HEK293 (cell line): ENCODE data around the gene NCF2.

Source experiments
- CTCF ChIA-PET: fragments of 350-600 bp; formaldehyde crosslinking; extraction: SDS; loops from one replicate; lab custom pipeline; 2021; ENCODE audit warnings: antibody characterized with exemption; lab: Yijun Ruan, JAX
- POLR2A ChIA-PET: fragments of 300-600 bp; formaldehyde crosslinking; extraction: SDS; loops from one replicate; lab custom pipeline; 2020; ENCODE audit warnings: antibody characterized with exemption, inconsistent platforms; lab: Yijun Ruan, JAX
- H3K27ac ChIP-seq: fragments of 200-500 bp; sonication (Bioruptor generic); 2 replicates; pipeline ENCODE4 v1.5.1; 2014; ENCODE audit warnings: low read depth, low read length, control low read depth, inconsistent platforms; ENCODE audit errors: extremely low read depth
- H3K36me3 ChIP-seq, 2 experiments: fragments of 200-500 bp in 1 of 2; sonication (Bioruptor generic) in 1 of 2; 1 replicate in 1 of 2; 2 replicates in 1 of 2; pipeline ENCODE4 v1.5.1; 2014 to 2017; ENCODE audit warnings: inconsistent platforms in 2 of 2, low read length in 2 of 2; ENCODE audit not compliant: control insufficient read depth in 2 of 2, insufficient read depth in 1 of 2
- H3K4me1 ChIP-seq: fragments of 200-500 bp; sonication (Bioruptor generic); 2 replicates; pipeline ENCODE4 v1.5.1; 2014; ENCODE audit warnings: mild to moderate bottlenecking, low read length, inconsistent platforms; ENCODE audit not compliant: control insufficient read depth, insufficient read depth
- H3K4me3 ChIP-seq: 2 replicates; pipeline ENCODE4 v1.5.1; 2011; ENCODE audit warnings: low read depth, mild to moderate bottlenecking, control low read depth, low read length, moderate library complexity
- H3K9me3 ChIP-seq: fragments of 200-500 bp; sonication (Bioruptor generic); 2 replicates; pipeline ENCODE4 v1.5.1; 2014; ENCODE audit warnings: low read depth, low read length, inconsistent platforms; ENCODE audit not compliant: control insufficient read depth, insufficient read depth
- MEIS1 ChIP-seq: sonication (generic); formaldehyde crosslinking; IDR thresholded peaks from 2 replicates; pipeline ENCODE4 v1.8.1; 2022; ENCODE audit warnings: missing genetic modification reagents, mild to moderate bottlenecking, borderline replicate concordance
- YY1 ChIP-seq: fragments of 450-650 bp; formaldehyde crosslinking; IDR thresholded peaks from 2 replicates; pipeline ENCODE4 v1.5.1; 2018; ENCODE audit warnings: missing biosample characterization, missing genetic modification characterization
- ZBTB6 ChIP-seq: fragments of 450-650 bp; formaldehyde crosslinking; IDR thresholded peaks from 2 replicates; pipeline ENCODE4 v1.5.1; 2017; ENCODE audit warnings: missing biosample characterization, missing genetic modification characterization
- ZFHX2 ChIP-seq: fragments of 450-650 bp; formaldehyde crosslinking; conservative IDR thresholded peaks from 2 replicates; pipeline ENCODE4 v1.5.1; 2016; ENCODE audit warnings: missing biosample characterization, missing genetic modification characterization
- ZNF133 ChIP-seq: fragments of 450-650 bp; formaldehyde crosslinking; IDR thresholded peaks from 2 replicates; pipeline ENCODE4 v1.5.1; 2016; ENCODE audit warnings: missing biosample characterization, missing genetic modification characterization
- ZNF302 ChIP-seq: fragments of 450-650 bp; formaldehyde crosslinking; IDR thresholded peaks from 2 replicates; pipeline ENCODE4 v1.5.1; 2016; ENCODE audit warnings: missing biosample characterization, missing genetic modification characterization, low read depth
- ZNF341 ChIP-seq: fragments of 450-650 bp; formaldehyde crosslinking; IDR thresholded peaks from 2 replicates; pipeline ENCODE4; 2016; ENCODE audit warnings: low read depth, missing biosample characterization, missing genetic modification characterization
- ZNF654 ChIP-seq: fragments of 450-650 bp; formaldehyde crosslinking; IDR thresholded peaks from 2 replicates; pipeline ENCODE4 v1.5.1; 2016; ENCODE audit warnings: low read depth, missing biosample characterization, missing genetic modification characterization
- ZNF776 ChIP-seq: fragments of 450-650 bp; formaldehyde crosslinking; IDR thresholded peaks from 2 replicates; pipeline ENCODE4 v1.5.0; 2017; ENCODE audit warnings: missing biosample characterization, missing genetic modification characterization, borderline replicate concordance
- ZSCAN30 ChIP-seq: fragments of 450-650 bp; IDR thresholded peaks from 2 replicates; pipeline ENCODE4 v1.5.1; 2018; ENCODE audit warnings: missing biosample characterization, mild to moderate bottlenecking, missing genetic modification characterization, moderate library complexity
- TF ChIP-seq, protein P1 (sequence below): fragments of 450-650 bp; formaldehyde crosslinking; IDR thresholded peaks from 2 replicates; pipeline ENCODE4 v1.5.1; 2017; ENCODE audit warnings: missing biosample characterization, missing genetic modification characterization
- TF ChIP-seq, protein P2 (sequence below): fragments of 450-650 bp; formaldehyde crosslinking; optimal IDR thresholded peaks from 2 replicates; pipeline ENCODE3; 2016; ENCODE audit warnings: missing biosample characterization, mild to moderate bottlenecking, missing genetic modification characterization
- TF ChIP-seq, protein P3 (sequence below): fragments of 450-650 bp; formaldehyde crosslinking; IDR thresholded peaks from 2 replicates; pipeline ENCODE4 v1.5.1; 2016; ENCODE audit warnings: missing biosample characterization, missing genetic modification characterization, low read depth
- TF ChIP-seq, protein P4 (sequence below): fragments of 450-650 bp; formaldehyde crosslinking; IDR thresholded peaks from 2 replicates; pipeline ENCODE4 v1.5.1; 2016; ENCODE audit warnings: missing biosample characterization, missing genetic modification characterization

The NCF2 gene

DNA sequence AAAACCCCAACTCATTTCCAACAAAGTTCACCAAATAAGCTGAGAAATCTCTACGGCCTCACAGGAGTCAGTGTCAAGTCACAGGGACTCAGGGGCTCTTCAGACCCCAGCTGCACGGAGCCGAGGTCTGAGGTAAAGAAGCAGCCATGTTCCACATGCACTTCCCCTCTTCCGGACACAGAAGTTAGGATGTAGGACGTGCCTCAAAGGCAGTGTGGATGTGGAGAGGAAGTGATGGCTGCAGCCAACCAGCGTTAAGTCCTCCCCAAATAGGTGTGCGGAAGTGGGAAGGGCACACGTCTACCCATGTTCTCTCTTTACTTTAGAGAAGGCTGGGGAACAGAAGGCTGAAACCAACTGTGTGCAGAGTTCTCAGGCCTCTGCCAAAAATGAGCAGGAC is 14.6 kb upstream of the NCF2 start:
- Histone ChIP-seq H3K36me3 (no peaks in the 10 kb centered on the region), H3K27ac (no peak overlapping the region), H3K4me1 (no peaks in the 10 kb centered on the region), H3K9me3 (no peaks in the 10 kb centered on the region), H3K4me3 (no peak overlapping the region)
- POLR2A ChIA-PET, result no interaction called here
- CTCF ChIA-PET, result interaction anchor here (0.6 kb wide), 2 partner anchors 51 to 323 kb away, joined by 3 read pairs; no protein-coding TSS in a partner anchor
- no peak for TF ChIP-seq YY1 (tag by site-specific recombination)

DNA sequence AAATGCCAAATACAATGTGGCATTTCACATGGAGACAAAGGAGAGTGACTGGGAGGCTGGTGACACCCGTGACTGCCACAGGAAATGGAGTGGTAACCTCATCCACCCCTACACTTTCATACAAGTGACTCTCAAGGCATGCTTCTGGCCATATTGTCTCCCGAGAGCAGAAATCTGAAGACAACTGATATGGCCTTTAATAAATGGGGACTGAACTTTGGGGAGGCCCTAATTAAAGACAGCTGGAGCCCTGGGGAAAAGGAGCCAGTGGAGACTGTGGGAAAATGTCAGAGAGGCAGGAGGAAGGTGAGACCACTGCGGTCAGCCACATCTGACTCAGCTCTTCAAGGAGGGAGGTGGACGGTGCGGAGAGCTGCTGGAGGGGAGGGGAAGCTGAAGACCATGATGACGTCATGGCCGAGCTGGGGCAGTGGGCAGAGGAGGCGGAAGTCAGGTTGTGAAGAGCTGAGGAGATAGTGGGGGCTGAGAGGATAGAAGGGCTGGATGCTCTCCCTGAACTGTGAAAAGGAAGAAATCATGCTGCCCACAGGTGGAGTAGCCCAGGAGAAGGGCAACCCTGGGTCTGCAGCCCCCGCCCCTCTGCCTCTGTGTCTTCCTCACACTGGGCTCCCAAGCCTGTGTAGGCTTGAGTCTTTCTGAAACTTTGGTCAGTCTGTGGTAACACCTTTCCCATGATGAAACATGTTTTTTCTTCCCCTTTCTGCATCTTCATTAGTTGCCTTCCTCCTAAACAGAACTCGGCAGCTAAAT is 14.0 kb upstream of the NCF2 start:
- Histone ChIP-seq H3K4me3 (no peak overlapping the region), H3K27ac (no peak overlapping the region), H3K4me1 (no peaks in the 10 kb centered on the region), H3K9me3 (no peaks in the 10 kb centered on the region), H3K36me3 (no peaks in the 10 kb centered on the region)
- POLR2A ChIA-PET, result no interaction called here
- CTCF ChIA-PET, result interaction anchor here (0.6 to 0.7 kb wide), 3 partner anchors 50 to 323 kb away, joined by 3 read pairs; no protein-coding TSS in a partner anchor
- no peak for TF ChIP-seq ZNF302 (tag by site-specific recombination)
- TF ChIP-seq MEIS1, result no peak
- TF ChIP-seq, protein P1, sequence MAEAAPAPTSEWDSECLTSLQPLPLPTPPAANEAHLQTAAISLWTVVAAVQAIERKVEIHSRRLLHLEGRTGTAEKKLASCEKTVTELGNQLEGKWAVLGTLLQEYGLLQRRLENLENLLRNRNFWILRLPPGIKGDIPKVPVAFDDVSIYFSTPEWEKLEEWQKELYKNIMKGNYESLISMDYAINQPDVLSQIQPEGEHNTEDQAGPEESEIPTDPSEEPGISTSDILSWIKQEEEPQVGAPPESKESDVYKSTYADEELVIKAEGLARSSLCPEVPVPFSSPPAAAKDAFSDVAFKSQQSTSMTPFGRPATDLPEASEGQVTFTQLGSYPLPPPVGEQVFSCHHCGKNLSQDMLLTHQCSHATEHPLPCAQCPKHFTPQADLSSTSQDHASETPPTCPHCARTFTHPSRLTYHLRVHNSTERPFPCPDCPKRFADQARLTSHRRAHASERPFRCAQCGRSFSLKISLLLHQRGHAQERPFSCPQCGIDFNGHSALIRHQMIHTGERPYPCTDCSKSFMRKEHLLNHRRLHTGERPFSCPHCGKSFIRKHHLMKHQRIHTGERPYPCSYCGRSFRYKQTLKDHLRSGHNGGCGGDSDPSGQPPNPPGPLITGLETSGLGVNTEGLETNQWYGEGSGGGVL (tag by site-specific recombination), result 0 out of 2 replicates have a peak, but pooled peaks have one; percentile 26
- TF ChIP-seq ZSCAN30 (tag by site-specific recombination), result no peak
- no peak for TF ChIP-seq ZNF776 (tag by site-specific recombination)
- TF ChIP-seq, protein P2, sequence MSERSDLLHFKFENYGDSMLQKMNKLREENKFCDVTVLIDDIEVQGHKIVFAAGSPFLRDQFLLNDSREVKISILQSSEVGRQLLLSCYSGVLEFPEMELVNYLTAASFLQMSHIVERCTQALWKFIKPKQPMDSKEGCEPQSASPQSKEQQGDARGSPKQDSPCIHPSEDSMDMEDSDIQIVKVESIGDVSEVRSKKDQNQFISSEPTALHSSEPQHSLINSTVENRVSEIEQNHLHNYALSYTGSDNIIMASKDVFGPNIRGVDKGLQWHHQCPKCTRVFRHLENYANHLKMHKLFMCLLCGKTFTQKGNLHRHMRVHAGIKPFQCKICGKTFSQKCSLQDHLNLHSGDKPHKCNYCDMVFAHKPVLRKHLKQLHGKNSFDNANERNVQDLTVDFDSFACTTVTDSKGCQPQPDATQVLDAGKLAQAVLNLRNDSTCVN (tag by site-specific recombination), result no peak
- peak; percentile 45 for TF ChIP-seq ZFHX2
- TF ChIP-seq, protein P3, sequence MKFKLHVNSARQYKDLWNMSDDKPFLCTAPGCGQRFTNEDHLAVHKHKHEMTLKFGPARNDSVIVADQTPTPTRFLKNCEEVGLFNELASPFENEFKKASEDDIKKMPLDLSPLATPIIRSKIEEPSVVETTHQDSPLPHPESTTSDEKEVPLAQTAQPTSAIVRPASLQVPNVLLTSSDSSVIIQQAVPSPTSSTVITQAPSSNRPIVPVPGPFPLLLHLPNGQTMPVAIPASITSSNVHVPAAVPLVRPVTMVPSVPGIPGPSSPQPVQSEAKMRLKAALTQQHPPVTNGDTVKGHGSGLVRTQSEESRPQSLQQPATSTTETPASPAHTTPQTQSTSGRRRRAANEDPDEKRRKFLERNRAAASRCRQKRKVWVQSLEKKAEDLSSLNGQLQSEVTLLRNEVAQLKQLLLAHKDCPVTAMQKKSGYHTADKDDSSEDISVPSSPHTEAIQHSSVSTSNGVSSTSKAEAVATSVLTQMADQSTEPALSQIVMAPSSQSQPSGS (tag by site-specific recombination), result peak; percentile 66
- 0 out of 2 replicates have a peak, but pooled peaks have one; percentile 9 for TF ChIP-seq ZNF341 (tag by site-specific recombination)

DNA sequence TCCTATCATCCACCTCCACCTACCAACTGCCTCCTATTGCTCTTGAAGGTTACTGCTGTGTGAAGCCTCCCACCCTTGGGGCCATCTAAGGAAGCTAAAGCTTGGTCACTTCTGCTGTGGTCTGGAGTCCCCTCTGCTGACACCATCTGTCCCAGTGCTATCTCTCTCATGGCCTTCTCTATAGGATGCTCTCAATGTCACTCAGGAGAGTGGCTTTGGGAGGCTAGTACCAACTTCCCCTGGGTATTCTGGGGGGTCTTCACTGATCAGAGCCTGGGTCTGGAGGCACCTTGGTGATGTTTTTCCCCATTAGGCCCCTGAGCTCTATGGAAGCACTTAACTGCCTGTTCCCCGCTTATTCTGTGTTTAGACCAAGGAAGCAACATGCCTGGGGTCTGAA is 12.3 kb upstream of the NCF2 start:
- Histone ChIP-seq H3K4me1 (no peaks in the 10 kb centered on the region), H3K27ac (no peak overlapping the region), H3K4me3 (no peak overlapping the region), H3K36me3 (no peaks in the 10 kb centered on the region), H3K9me3 (no peaks in the 10 kb centered on the region)
- ChIA-PET POLR2A (no interaction called here), CTCF (interaction anchor here (0.6 kb wide), 1 partner anchor 633 kb away, joined by 4 read pairs; no protein-coding TSS in a partner anchor)
- TF ChIP-seq ZBTB6 (tag by site-specific recombination) (no peak), ZNF654 (tag by site-specific recombination) (no peak), ZNF133 (peak; percentile 51; the same call in 1 of the 2 replicates)
- TF ChIP-seq, protein P4, sequence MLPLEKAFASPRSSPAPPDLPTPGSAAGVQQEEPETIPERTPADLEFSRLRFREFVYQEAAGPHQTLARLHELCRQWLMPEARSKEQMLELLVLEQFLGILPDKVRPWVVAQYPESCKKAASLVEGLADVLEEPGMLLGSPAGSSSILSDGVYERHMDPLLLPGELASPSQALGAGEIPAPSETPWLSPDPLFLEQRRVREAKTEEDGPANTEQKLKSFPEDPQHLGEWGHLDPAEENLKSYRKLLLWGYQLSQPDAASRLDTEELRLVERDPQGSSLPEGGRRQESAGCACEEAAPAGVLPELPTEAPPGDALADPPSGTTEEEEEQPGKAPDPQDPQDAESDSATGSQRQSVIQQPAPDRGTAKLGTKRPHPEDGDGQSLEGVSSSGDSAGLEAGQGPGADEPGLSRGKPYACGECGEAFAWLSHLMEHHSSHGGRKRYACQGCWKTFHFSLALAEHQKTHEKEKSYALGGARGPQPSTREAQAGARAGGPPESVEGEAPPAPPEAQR (tag by site-specific recombination), result no peak
